ENCODE data around the gene LSAMP. TPM values are rescaled to one million over a fixed set of nuclear protein-coding genes. Genes with fewer than 3 reads are reported as not detected.

Gene LSAMP
- polyA plus RNA-seq, 3 donors = not detected

DNA sequence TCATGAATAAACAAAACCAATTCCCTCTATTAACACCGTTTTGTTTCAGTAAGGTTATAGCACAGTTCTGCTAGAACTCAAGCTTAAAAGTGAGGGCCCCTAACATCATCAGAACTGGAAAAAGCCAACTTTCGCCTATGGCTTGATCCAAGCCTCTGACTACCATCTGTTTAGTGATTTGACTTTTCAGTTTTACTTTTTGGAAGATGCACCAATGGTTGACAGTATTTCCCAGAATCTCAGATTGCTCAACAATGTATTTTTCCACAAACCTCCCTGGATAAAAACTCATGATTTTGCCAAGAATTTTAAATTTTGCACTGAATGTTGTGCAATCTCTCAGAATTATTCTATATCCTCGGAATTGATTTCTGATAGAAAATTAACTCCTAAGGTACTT lies 190.7 kb downstream of the LSAMP start:
- no peak overlapping the region for H3K9ac ChIP-seq (ENCODE audit: insufficient read depth, low read length, poor library complexity, severe bottlenecking)
- no peaks in the 10 kb centered on the region for H3K79me2 ChIP-seq (ENCODE audit: insufficient read depth, low read length)
- no peak overlapping the region for H3K27ac ChIP-seq (ENCODE audit: low read depth in 1 of 2, low read length in 2 of 2)
- H2AFZ ChIP-seq (ENCODE audit: insufficient read depth, low read depth, low read length, poor library complexity, severe bottlenecking) = no peak overlapping the region
- no peak overlapping the region for H3K4me3 ChIP-seq (replicated peaks in 1 of 3; ENCODE audit: low read depth in 2 of 3, low read length in 3 of 3)
- intact Hi-C loops (cut with micrococcal nuclease) = no loop called here
- peaks cover 0 to 5% (median 0%) of the 10 kb centered on the region in 7 donors for H3K9me3 Mint-ChIP-seq
- no peak overlapping the region for H3K27ac Mint-ChIP-seq
- no peaks in the 10 kb centered on the region for H3K36me3 Mint-ChIP-seq
- no peaks in the 10 kb centered on the region for H3K4me1 Mint-ChIP-seq
- no peaks in the 10 kb centered on the region for H3K27me3 Mint-ChIP-seq (ENCODE audit: low read depth in 3 of 3)
- no peak overlapping the region for H3K4me3 Mint-ChIP-seq
- H3K4me1 ChIP-seq (ENCODE audit: control insufficient read depth in 1 of 2, insufficient read depth in 2 of 2, low read length in 2 of 2) = no peaks in the 10 kb centered on the region
- no peak overlapping the region for H3K4me2 ChIP-seq (replicated peaks; ENCODE audit: extremely low read depth, low read length, poor library complexity, severe bottlenecking)
- no peaks in the 10 kb centered on the region for H3K9me3 ChIP-seq (replicated peaks in 1 of 2; ENCODE audit: control insufficient read depth in 1 of 2, insufficient read depth in 1 of 2, low read length in 2 of 2)
- 100% methylated on average over 1 of the region's 3 CpGs for WGBS (ENCODE audit: insufficient coverage)
- H4K20me1 ChIP-seq (ENCODE audit: insufficient read depth, low read length) = no peaks in the 10 kb centered on the region
- no peaks in the 10 kb centered on the region for H3K36me3 ChIP-seq (replicated peaks in 1 of 2; ENCODE audit: control insufficient read depth in 1 of 2, insufficient read depth in 2 of 2, low read length in 2 of 2)
- TF ChIP-seq, protein P1, sequence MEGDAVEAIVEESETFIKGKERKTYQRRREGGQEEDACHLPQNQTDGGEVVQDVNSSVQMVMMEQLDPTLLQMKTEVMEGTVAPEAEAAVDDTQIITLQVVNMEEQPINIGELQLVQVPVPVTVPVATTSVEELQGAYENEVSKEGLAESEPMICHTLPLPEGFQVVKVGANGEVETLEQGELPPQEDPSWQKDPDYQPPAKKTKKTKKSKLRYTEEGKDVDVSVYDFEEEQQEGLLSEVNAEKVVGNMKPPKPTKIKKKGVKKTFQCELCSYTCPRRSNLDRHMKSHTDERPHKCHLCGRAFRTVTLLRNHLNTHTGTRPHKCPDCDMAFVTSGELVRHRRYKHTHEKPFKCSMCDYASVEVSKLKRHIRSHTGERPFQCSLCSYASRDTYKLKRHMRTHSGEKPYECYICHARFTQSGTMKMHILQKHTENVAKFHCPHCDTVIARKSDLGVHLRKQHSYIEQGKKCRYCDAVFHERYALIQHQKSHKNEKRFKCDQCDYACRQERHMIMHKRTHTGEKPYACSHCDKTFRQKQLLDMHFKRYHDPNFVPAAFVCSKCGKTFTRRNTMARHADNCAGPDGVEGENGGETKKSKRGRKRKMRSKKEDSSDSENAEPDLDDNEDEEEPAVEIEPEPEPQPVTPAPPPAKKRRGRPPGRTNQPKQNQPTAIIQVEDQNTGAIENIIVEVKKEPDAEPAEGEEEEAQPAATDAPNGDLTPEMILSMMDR (IDR thresholded peaks at IDR 0.05) = no peak
- H3K27me3 ChIP-seq (ENCODE audit: control insufficient read depth in 2 of 2, insufficient read depth in 2 of 2, low read length in 2 of 2) = no peaks in the 10 kb centered on the region
- no peak for DNase-seq

- WGBS (ENCODE audit: insufficient coverage) = 50% methylated on average over 2 of the region's 4 CpGs
- Histone ChIP-seq H3K79me2 (ENCODE audit: insufficient read depth, low read length) (no peaks in the 10 kb centered on the region), H3K9ac (ENCODE audit: insufficient read depth, low read length, poor library complexity, severe bottlenecking) (no peak overlapping the region), H3K36me3 (replicated peaks in 1 of 2; ENCODE audit: control insufficient read depth in 1 of 2, insufficient read depth in 2 of 2, low read length in 2 of 2) (no peaks in the 10 kb centered on the region), H3K4me3 (replicated peaks in 1 of 3; ENCODE audit: low read depth in 2 of 3, low read length in 3 of 3) (no peak overlapping the region), H4K20me1 (ENCODE audit: insufficient read depth, low read length) (no peaks in the 10 kb centered on the region), H3K9me3 (replicated peaks in 1 of 2; ENCODE audit: control insufficient read depth in 1 of 2, insufficient read depth in 1 of 2, low read length in 2 of 2) (no peaks in the 10 kb centered on the region), H3K4me1 (ENCODE audit: control insufficient read depth in 1 of 2, insufficient read depth in 2 of 2, low read length in 2 of 2) (no peaks in the 10 kb centered on the region), H3K27me3 (ENCODE audit: control insufficient read depth in 2 of 2, insufficient read depth in 2 of 2, low read length in 2 of 2) (no peaks in the 10 kb centered on the region), H3K27ac (ENCODE audit: low read depth in 1 of 2, low read length in 2 of 2) (no peak overlapping the region), H2AFZ (ENCODE audit: insufficient read depth, low read depth, low read length, poor library complexity, severe bottlenecking) (no peak overlapping the region), H3K4me2 (replicated peaks; ENCODE audit: extremely low read depth, low read length, poor library complexity, severe bottlenecking) (no peak overlapping the region)
- intact Hi-C loops (cut with micrococcal nuclease) = no loop called here
- no peak for DNase-seq
- peaks cover 0 to 10% (median 2%) of the 10 kb centered on the region in 7 donors for H3K9me3 Mint-ChIP-seq
- no peaks in the 10 kb centered on the region for H3K4me1 Mint-ChIP-seq
- peaks cover 0 to 2% (median 0%) of the 10 kb centered on the region in 3 donors for H3K27me3 Mint-ChIP-seq (ENCODE audit: low read depth in 3 of 3)
- H3K27ac Mint-ChIP-seq = no peak overlapping the region
- H3K36me3 Mint-ChIP-seq = no peaks in the 10 kb centered on the region
- TF ChIP-seq, protein P1 (IDR thresholded peaks at IDR 0.05) = no peak
- H3K4me3 Mint-ChIP-seq = no peak overlapping the region
Observed at GRCh38 chr3:116253511-116253910, 191.8 kb downstream of the LSAMP start.
